BLaER1 treated with 17β-estradiol and CSF1 and Interleukin-3, amounts not matched to agents 10 nM and 100 nM (cell line): ENCODE measurements around the gene VARS2.
"Not testable (repeated sequence)": the region's sequence is repeated elsewhere in the genome, so short reads cannot be mapped to it uniquely, and the experiment has no call there.

ENCODE experiments used
- H3K27ac ChIP-seq, 11 experiments: shearing (Covaris generic); formaldehyde crosslinking; 2 replicates each; pipeline ENCODE4 v1.8.1; 2022
- H3K27me3 ChIP-seq, 11 experiments: shearing (Covaris generic); formaldehyde crosslinking; 2 replicates each; pipeline ENCODE4 v1.8.1; 2022
- H3K36me3 ChIP-seq, 11 experiments: shearing (Covaris generic); formaldehyde crosslinking; 2 replicates each; pipeline ENCODE4 v1.8.1; 2022
- H3K4me1 ChIP-seq, 10 experiments: shearing (Covaris generic); formaldehyde crosslinking; 2 replicates each; pipeline ENCODE4 v1.8.1; 2022
- H3K4me2 ChIP-seq, 11 experiments: shearing (Covaris generic); formaldehyde crosslinking; 2 replicates each; pipeline ENCODE4 v1.8.1; 2022
- H3K4me3 ChIP-seq, 10 experiments: shearing (Covaris generic); formaldehyde crosslinking; 2 replicates each; pipeline ENCODE4 v1.8.1; 2022
- H3K9ac ChIP-seq, 11 experiments: shearing (Covaris generic); formaldehyde crosslinking; 2 replicates each; pipeline ENCODE4 v1.8.1; 2022
- H3K9me3 ChIP-seq, 11 experiments: shearing (Covaris generic); formaldehyde crosslinking; replicated peaks in 1 of 11; 2 replicates each; pipeline ENCODE4 v1.8.1; 2022
- H4K20me1 ChIP-seq, 11 experiments: shearing (Covaris generic); formaldehyde crosslinking; 2 replicates each; pipeline ENCODE4 v1.8.1; 2022
- Cebpa-rat ChIP-seq, 11 experiments: shearing (Covaris generic); IDR thresholded peaks; 2 replicates each; pipeline ENCODE4 v1.8.1; 2022

Gene VARS2

GRCh38 chr6:30914076-30914853, at the start of gene VARS2:
VARS2 (plus strand) TSS chr6:30914238; CDS start chr6:30914837, 599 bp downstream.
- Histone ChIP-seq H3K36me3 (peaks cover 60 to 79% (median 72%) of the 10 kb centered on the region in 11 experiments), H3K4me3 (peak within 1 kb of the TSS; percentile 63 to 80 (median 68)), H3K4me1 (peaks cover 18 to 34% (median 26%) of the 10 kb centered on the region in 10 experiments), H3K27me3 (no peaks in the 10 kb centered on the region), H3K27ac (peak within 1 kb of the TSS; percentile 72 to 91 (median 88)), H4K20me1 (peaks cover 0 to 3% (median 0%) of the 10 kb centered on the region in 11 experiments; a peak in 3 of 22 replicates), H3K9me3 (no peaks in the 10 kb centered on the region), H3K4me2 (peak within 1 kb of the TSS; percentile 85 to 99 (median 92)), H3K9ac (peak within 1 kb of the TSS; percentile 81 to 92 (median 88))
- TF ChIP-seq Cebpa-rat (IDR thresholded peaks at IDR 0.05) = no peak

GRCh38 chr6:30864325-30864724, 49.7 kb upstream of the VARS2 start:
- Histone ChIP-seq H3K9ac (no peak overlapping the region), H3K4me2 (no peak overlapping the region), H4K20me1 (no peaks in the 10 kb centered on the region), H3K36me3 (peaks cover 0 to 10% (median 0%) of the 10 kb centered on the region in 11 experiments; a peak in 6 of 22 replicates), H3K27me3 (no peaks in the 10 kb centered on the region), H3K9me3 (peaks cover 38 to 86% (median 57%) of the 10 kb centered on the region in 11 experiments), H3K4me3 (no peak overlapping the region), H3K27ac (no peak overlapping the region), H3K4me1 (peaks cover 0 to 14% (median 3%) of the 10 kb centered on the region in 10 experiments; a peak in 6 of 20 replicates)
- TF ChIP-seq Cebpa-rat (IDR thresholded peaks at IDR 0.05) = no peak

- H3K36me3 ChIP-seq = peaks cover 0 to 16% (median 0%) of the 10 kb centered on the region in 11 experiments; a peak in 7 of 22 replicates
- not testable (repeated sequence) for H3K4me3 ChIP-seq, H4K20me1 ChIP-seq, H3K27ac ChIP-seq, H3K9ac ChIP-seq, H3K27me3 ChIP-seq, H3K4me2 ChIP-seq, H3K4me1 ChIP-seq
- H3K9me3 ChIP-seq = peaks cover 59 to 84% (median 71%) of the 10 kb centered on the region in 11 experiments
Measured at GRCh38 chr6:30869241-30869749, 44.7 kb upstream of the VARS2 start.

- Histone ChIP-seq H3K4me1 (no peaks in the 10 kb centered on the region), H3K27ac (no peak overlapping the region), H4K20me1 (no peaks in the 10 kb centered on the region), H3K9ac (no peak overlapping the region), H3K27me3 (no peaks in the 10 kb centered on the region), H3K4me2 (no peak overlapping the region), H3K9me3 (peaks cover 59 to 78% (median 71%) of the 10 kb centered on the region in 11 experiments), H3K36me3 (peaks cover 0 to 16% (median 0%) of the 10 kb centered on the region in 11 experiments; a peak in 7 of 22 replicates), H3K4me3 (0 out of 20 replicates have a peak overlapping the region, but pooled peaks of 1 of the 10 experiments have one; percentile 17)
- TF ChIP-seq Cebpa-rat (IDR thresholded peaks at IDR 0.05) = no peak
Measured at GRCh38 chr6:30870546-30870945, 43.5 kb upstream of the VARS2 start.

GRCh38 chr6:30871592-30872183, 42.4 kb upstream of the VARS2 start:
- no peak overlapping the region for H3K27ac ChIP-seq
- H3K9me3 ChIP-seq = peaks cover 59 to 78% (median 69%) of the 10 kb centered on the region in 11 experiments
- peaks cover 0 to 9% (median under 1%) of the 10 kb centered on the region in 10 experiments; a peak in 7 of 20 replicates for H3K4me1 ChIP-seq
- H3K27me3 ChIP-seq = no peaks in the 10 kb centered on the region
- no peak overlapping the region for H3K4me2 ChIP-seq
- no peak overlapping the region for H3K4me3 ChIP-seq
- TF ChIP-seq Cebpa-rat (IDR thresholded peaks at IDR 0.05) = no peak
- H3K36me3 ChIP-seq = peaks cover 0 to 16% (median 0%) of the 10 kb centered on the region in 11 experiments; a peak in 7 of 22 replicates
- no peak overlapping the region for H3K9ac ChIP-seq
- no peaks in the 10 kb centered on the region for H4K20me1 ChIP-seq

GRCh38 chr6:30873137-30873640, 40.8 kb upstream of the VARS2 start:
- no peak for TF ChIP-seq Cebpa-rat (IDR thresholded peaks at IDR 0.05)
- Histone ChIP-seq H3K9me3 (peaks cover 49 to 65% (median 58%) of the 10 kb centered on the region in 11 experiments), H4K20me1 (no peaks in the 10 kb centered on the region), H3K4me1 (peaks cover 12 to 24% (median 16%) of the 10 kb centered on the region in 10 experiments), H3K4me2 (no peak overlapping the region), H3K4me3 (no peak overlapping the region), H3K9ac (no peak overlapping the region), H3K27ac (no peak overlapping the region), H3K27me3 (no peaks in the 10 kb centered on the region), H3K36me3 (peaks cover 0 to 16% (median 0%) of the 10 kb centered on the region in 11 experiments; a peak in 7 of 22 replicates)

GRCh38 chr6:30873795-30874194, 40.2 kb upstream of the VARS2 start:
- H3K9me3 ChIP-seq = peaks cover 43 to 59% (median 52%) of the 10 kb centered on the region in 11 experiments
- not testable (repeated sequence) for H3K4me3 ChIP-seq, H4K20me1 ChIP-seq, H3K27me3 ChIP-seq, H3K4me2 ChIP-seq, H3K9ac ChIP-seq, H3K27ac ChIP-seq
- H3K4me1 ChIP-seq = peaks cover 16 to 26% (median 22%) of the 10 kb centered on the region in 10 experiments
- peaks cover 0 to 16% (median 0%) of the 10 kb centered on the region in 11 experiments; a peak in 7 of 22 replicates for H3K36me3 ChIP-seq

GRCh38 chr6:30875244-30876038, 38.6 kb upstream of the VARS2 start:
- peaks cover 0 to 16% (median 0%) of the 10 kb centered on the region in 11 experiments; a peak in 7 of 22 replicates for H3K36me3 ChIP-seq
- TF ChIP-seq Cebpa-rat (IDR thresholded peaks at IDR 0.05) = no peak
- no peak overlapping the region for H3K27ac ChIP-seq
- H3K27me3 ChIP-seq = no peaks in the 10 kb centered on the region
- H4K20me1 ChIP-seq = no peaks in the 10 kb centered on the region
- no peak overlapping the region for H3K4me3 ChIP-seq
- peak overlapping the region in 1 of 11 experiments; percentile 21; a peak in 1 of 22 replicates for H3K4me2 ChIP-seq
- H3K4me1 ChIP-seq = peaks cover 26 to 39% (median 31%) of the 10 kb centered on the region in 10 experiments
- H3K9ac ChIP-seq = no peak overlapping the region
- H3K9me3 ChIP-seq = peaks cover 27 to 42% (median 35%) of the 10 kb centered on the region in 11 experiments
